Activated CD8-positive, alpha-beta memory T cell treated with anti-CD3 and anti-CD28 coated beads for 4 hours (primary cell): Measurements from ENCODE around the gene IDUA.

Experiments
- DNase-seq, 2 donors: peaks; one replicate each; pipeline ENCODE4 v3.0.0-alpha.2; 2020; ENCODE audit warnings: low read depth in 2 of 2

Gene IDUA

DNA sequence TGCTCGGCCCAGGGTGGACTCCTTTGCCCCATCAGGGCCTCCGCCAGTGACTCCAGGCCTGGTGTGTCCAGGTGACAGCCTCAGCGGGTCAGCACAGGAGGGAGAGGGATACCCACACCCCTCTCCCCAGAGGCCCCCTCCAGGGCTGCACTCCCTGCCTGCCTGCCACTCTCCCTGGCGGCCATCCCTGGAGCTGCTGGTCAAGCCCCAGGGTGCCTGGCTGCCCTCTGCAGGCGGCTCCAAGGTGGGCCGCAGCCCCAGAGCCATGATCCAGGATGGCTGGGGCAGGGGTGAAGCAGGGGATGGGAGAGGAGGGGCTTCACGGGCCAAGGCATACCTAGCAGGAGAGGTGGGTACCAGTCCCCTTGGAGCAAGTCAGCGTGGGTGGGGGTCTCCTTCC is 28.3 kb downstream of the IDUA start:
- no peak for DNase-seq

DNA sequence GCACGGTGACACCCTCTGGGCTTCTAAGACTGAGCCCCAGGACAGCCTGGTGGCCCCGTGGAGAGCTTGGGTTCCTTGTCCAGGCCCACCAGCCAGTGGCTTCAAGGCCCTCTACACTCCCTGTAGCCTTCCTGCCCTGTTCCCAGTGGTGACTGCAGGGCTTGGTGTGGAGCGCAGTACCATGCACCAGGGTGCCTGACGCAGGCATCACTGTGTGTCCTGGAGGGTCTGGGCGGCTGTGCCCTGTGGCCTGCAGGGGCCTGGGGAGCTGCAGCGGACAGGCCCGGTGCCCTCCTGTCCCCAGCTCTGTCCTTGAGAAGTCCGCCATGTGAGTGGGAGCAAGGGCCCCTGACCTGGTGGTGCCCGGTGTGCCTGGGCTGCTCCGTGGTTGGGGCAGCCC is 28.9 kb downstream of the IDUA start:
- DNase-seq, result no peak

DNA sequence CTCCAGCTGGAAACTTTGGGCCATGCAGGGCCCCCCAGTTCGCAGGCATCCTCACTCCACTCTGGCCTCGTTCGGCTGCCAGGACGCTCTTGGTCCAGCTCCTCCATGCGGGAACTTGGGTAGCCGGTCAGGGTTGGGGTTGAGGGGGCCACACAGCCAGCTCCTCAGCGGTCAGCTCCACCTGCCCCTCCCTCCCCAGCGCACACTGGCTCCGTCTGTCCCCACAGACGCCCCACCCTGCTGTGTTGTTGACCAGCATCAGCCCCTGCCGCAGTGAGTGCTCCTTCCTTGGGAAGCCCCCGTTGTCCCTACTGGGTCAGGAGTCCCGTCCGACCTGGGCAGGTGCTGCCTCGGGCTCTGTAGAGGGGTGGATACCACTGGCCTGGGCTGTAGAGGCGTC is 30.4 kb downstream of the IDUA start:
- DNase-seq, result no peak

DNA sequence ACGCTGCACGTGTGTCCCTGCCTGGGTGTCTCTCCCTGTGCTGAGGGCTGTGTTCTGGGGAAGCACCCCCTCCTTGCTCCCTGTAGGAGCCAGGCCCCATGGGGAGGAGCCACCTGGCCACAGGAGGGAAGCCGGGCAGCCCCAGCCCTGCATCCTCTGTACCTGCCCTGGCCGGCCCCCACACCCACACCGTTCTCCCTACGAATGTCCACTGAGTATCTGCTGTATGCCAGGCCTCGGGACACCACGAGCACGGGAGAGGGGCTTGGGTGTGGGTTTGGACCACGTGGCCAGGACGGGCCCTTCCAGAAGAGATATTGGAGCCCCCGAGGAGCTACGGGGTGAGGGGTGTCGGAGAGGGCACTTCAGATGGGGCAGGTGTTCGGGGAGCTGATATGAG is 30.9 kb downstream of the IDUA start:
- DNase-seq, result no peak

DNA sequence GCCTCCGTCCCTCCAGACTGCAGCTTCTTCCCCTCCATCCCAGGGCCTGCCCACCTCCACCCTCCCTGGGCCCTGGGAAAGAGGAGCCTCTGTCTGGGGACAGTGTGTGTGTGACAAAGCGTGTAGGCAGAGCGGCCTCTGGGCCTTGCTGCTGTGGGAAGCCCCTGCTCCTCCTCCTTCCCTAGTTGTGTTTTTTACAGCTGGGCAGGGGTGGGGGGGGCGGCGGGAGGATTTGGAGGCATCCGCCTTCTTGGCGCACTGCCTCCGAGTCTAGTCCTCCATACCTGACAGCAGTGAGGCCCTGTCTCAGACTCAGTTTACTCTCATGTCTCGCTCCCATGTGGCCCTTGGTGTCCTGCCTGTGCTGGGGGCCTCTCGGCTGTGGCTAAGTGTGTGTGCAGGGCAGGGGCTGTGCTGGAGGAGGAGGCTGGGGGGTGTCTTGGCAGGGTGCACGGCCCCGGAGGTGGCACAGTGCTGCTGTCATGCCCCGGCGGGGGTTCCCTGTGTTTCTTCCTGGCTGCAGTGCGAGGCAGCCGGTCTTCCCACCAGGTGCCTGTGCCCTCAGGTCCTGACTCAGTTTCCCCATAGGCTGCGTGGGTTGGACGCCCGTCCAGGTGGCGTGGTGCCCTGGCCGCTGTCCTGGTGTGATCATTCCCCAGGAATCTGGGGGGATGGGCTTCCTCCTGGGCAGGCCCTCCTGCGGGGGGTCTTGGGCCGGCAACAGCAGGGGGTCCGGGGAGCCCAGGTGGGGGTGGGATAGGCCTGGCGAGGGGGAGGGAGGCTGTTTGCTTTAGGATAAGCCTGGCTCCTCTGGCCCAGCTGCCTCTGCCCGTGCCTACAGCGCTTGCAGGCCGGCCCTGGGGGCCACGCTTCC is 31.5 kb downstream of the IDUA start:
- no peak for DNase-seq

DNA sequence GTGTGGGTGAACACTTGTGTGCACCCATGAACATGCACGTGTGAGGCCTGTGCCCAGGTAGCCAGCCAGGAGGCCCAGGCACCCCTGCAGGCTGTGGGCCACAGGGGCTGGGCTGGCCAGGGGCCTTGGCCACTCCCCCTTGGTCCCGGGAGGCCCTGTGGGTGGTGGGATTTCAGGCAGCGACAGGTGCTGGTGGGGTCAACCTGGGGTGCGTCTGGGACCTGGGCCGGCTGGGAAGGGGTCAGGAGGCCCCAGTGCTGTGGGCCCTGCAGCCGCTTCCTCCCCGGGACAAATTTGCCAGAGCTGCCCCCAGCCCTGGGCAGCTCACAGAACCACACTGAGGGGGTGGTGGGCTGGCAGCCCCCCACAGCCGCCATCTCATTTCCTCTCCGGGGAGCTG is 32.5 kb downstream of the IDUA start:
- DNase-seq, result no peak

DNA sequence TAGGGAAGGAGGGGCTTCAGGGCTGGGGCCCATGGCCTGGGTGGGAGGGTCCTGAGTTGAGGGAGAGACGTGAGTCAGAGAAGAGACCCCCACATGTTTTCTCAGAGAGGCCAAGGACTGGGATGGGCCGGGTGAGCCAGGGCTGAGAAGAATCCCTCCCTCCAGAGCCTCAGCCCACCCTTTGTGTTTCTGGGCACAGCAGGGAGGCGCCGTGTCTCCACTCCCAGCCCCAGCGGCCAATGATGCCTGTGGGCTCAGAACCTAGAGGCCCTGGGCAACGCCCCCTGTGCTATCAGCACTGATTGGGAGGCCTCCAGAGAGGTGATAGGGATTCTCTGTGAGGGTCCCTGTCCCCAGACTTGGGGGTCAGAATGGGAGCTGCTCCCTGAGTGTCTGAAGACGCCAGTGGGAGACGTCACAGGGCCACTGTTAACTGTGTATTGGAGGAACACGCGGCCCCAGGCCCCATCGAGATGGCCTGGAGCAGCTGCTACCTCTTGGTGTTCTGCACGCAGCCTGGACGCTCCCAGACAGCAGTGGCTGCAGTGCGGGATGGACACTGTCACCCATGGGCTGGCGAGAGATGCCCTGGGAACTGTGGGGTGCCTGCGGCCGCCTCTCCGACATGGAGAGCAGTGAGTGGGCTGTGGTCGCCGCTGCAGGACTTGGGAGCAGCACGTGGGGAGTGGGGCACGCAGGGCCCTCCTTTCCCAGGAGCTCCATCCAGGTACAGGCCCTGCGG is 33.1 kb downstream of the IDUA start:
- DNase-seq, result no peak

DNA sequence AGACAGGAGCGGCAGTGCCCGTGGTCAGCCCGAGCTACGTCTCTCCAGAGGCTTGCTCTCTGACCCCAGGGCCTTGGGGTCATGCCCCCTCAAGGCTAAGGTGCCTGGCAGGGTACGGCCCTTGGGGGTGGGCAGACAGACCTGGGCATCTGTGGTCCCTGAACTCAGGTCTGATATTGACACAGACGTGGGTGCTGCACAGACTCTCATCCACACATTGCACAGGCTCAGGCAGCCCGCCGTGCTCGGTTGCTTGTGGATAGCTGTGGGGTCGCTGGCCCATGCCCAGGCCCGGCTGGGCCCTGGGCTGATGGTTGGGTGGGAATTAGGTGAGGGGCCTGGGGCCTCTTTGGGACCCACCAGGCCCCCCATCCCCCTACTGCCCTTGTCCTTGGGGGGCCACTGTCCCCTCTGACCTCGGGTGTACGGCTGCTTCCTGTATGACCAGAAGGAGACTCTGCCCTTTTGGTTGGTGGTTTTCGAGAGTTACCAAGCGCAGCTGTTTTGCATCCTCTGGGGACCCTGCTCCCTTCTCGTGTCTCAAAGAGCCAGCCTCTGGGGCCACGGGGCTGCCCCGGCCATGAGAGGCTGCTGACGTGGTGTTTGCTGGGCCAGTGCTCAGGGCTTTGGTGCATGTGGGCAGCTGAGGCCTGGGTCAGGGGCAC is 34.7 kb downstream of the IDUA start:
- no peak for DNase-seq

DNA sequence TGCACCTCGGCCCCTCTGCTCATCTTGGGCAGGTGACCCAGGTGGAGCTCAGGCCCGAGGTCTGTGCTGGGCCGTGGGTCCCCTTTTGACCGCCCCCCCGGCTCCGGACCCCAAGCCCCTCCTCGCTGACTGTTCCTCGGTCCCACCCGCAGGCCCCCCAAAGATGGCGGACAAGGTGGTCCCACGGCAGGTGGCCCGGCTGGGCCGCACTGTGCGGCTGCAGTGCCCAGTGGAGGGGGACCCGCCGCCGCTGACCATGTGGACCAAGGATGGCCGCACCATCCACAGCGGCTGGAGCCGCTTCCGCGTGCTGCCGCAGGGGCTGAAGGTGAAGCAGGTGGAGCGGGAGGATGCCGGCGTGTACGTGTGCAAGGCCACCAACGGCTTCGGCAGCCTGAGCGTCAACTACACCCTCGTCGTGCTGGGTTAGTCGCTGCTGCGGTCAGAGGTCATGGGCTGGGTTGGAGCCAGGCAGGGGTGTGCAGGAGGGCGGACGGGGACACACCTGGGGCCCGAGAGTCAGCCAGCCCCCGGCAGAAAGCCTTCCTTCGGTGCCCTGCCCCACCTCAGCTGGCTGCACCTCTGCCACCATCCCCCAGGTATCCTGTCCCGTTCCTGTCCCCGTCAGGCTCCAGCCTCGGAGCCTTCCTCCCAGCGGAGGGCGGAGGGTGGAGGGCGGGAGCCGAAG is 35.4 kb downstream of the IDUA start:
- no peak for DNase-seq

DNA sequence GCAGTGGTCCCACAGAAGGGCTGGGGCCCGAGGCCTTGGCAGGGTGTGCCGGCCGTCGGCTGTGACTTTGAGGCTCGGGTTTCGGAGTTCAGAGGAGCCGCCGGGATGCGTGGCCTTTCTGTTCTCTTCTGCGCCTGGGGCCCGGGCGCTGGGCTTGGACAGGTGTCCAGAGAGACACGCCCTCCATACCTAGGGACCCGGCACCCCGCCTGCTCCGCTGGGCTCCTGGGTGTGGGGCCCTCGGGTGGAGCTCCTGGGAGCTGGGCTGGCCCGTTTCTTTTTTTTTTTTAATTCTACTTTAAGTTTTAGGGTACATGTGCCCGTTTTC is 35.9 kb downstream of the IDUA start:
- no peak for DNase-seq

DNA sequence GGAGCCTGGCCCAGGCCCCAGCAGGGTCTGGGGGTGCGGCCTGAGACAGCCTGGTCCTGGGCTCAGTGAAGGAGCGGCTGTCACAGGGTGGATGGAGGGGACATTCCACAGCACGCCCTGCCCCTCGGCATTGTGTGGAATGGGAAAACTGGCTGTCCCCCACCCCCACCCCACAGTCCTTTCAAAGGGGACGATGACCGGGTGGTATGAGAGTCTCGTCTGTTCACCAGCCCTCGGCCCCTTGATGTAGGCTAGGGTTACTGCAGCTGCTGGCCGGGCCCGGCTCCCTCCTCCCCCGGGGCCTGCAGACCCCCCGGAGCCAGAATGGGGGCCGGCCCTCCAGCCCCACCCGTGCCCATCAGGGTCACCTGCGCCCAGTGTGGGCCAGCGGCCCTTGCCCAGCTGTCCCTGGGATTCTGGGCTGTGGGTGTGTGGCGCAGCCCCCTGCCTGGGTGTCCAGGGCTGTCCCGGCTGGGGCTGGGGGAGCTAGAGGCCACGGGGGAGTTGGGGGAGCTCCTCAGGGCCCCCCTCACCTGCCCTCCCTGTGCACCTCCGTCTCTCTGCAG is 36.3 kb downstream of the IDUA start:
- no peak for DNase-seq

DNA sequence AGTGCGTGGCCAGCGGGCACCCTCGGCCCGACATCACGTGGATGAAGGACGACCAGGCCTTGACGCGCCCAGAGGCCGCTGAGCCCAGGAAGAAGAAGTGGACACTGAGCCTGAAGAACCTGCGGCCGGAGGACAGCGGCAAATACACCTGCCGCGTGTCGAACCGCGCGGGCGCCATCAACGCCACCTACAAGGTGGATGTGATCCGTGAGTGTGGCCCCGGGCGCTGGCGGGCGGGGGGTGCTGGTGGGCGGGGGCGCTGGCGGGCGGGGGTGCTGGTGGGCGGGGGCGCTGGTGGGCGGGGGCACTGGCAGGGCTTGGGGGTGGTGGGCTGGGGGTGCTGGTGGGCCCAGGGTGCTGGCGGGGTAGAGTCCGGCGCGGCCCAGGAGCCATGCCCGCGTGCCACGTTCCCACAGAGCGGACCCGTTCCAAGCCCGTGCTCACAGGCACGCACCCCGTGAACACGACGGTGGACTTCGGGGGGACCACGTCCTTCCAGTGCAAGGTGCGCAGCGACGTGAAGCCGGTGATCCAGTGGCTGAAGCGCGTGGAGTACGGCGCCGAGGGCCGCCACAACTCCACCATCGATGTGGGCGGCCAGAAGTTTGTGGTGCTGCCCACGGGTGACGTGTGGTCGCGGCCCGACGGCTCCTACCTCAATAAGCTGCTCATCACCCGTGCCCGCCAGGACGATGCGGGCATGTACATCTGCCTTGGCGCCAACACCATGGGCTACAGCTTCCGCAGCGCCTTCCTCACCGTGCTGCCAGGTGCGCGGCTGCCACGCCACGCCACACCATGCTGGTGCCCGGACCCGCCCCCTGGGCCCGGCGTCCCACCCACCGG is 37.3 kb downstream of the IDUA start:
- DNase-seq, result no peak

DNA sequence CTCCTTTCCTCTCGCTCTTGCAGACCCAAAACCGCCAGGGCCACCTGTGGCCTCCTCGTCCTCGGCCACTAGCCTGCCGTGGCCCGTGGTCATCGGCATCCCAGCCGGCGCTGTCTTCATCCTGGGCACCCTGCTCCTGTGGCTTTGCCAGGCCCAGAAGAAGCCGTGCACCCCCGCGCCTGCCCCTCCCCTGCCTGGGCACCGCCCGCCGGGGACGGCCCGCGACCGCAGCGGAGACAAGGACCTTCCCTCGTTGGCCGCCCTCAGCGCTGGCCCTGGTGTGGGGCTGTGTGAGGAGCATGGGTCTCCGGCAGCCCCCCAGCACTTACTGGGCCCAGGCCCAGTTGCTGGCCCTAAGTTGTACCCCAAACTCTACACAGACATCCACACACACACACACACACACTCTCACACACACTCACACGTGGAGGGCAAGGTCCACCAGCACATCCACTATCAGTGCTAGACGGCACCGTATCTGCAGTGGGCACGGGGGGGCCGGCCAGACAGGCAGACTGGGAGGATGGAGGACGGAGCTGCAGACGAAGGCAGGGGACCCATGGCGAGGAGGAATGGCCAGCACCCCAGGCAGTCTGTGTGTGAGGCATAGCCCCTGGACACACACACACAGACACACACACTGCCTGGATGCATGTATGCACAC is 38.2 kb downstream of the IDUA start:
- no peak for DNase-seq

DNA sequence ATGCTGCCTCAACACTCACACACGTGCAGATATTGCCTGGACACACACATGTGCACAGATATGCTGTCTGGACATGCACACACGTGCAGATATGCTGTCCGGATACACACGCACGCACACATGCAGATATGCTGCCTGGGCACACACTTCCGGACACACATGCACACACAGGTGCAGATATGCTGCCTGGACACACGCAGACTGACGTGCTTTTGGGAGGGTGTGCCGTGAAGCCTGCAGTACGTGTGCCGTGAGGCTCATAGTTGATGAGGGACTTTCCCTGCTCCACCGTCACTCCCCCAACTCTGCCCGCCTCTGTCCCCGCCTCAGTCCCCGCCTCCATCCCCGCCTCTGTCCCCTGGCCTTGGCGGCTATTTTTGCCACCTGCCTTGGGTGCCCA is 39.3 kb downstream of the IDUA start:
- DNase-seq, result no peak

DNA sequence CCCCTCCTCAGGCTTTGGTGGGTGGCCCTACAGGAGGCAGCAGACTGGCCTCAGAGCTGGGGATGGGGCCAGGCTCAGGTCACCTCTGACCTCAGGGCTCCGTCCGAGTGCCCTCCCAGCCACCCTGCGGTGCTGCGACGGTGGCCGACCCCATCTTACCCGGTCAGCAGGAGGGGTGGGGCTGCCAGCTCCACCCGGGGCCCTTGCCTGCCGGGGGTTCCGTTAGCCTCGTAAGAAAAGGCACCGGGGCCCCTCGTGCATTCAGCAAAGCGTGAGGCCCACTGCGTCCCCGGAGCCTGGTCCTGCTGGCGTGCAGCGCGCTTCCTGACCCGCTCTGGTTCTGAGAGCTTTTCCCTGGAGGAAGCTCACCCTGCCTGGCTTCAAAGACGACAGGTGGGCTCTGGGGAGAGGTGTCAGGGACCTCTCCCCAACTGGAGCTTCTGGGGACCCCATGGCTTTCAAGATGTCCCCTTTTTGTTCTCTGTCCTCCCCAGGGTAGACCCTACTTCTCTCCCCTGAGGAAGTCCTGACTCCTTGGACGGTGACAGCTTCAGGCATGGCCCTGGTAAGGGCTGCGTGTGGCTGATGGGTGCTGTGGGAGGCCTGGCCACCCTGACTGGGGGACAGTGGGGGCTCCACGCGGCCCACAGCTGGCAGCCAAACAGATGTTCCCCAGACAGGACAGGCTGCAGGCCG is 40.5 kb downstream of the IDUA start:
- DNase-seq, result no peak

DNA sequence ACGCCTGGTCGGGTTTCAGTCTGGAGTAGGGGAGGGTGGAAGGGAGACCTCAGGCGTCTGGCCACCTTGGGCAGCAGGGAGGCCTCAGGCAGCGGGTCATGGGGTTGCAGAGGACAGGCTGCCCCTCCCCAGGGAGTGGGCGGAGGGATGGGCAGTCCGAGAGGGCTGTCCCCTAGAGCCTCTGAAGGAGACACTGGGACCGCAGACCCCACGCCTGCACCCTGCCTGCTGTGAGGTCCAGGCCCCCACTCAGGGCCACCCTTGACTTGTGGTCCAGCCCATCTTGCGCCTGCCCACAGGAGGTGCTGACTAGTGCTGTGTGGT is 41.0 kb downstream of the IDUA start:
- DNase-seq, result no peak

DNA sequence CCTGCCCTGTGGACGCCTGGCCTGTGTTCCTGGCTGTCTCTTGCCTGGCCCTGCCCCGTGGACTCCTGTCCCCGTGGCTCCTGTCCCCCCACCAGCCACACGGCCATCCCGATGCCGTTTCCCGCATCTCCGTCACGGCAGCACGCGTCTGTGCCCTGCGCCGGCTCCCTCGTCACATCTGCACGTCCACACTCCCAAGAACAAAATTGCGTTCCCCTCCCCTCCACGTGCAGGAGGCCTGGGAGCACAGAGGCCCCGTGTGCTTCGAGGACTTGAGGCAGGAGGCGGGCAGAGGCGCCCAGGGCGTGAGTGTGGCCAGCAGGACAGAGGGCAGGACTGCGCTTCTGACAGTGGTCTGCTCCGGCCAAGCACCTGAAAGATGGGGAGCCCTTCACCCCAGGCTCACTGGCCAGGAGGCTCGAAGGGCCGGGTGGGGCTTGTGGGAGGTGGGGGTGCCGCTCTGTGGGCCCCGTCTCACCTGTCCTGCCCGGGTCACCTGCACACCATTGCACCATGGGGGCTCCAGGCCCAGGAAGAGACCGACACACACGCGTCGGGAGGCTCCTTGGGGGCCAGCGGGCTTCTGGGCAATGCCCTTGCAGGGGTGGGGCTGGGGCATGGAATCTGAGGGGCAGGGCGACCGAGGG is 41.9 kb downstream of the IDUA start:
- no peak for DNase-seq

DNA sequence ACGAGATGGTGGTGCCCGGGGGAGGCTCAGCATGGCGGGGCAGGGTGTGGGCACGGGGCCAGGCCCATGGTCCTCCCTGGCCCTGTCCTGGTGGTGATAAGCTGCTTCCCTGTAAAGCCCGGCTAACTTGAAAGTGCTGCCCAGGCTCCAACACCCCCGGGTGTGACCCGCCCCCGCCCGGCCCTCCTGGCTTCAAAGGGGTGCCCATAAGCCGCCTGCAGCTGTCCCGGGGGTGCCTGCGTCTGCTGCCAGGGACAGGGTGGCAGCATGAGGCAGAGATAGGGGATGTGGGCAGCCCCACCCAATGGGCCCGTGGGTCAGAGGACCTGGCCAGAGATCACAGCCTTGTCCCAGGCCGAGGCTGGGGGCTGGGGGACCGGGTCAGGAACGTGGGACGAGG is 42.7 kb downstream of the IDUA start:
- DNase-seq, result no peak

DNA sequence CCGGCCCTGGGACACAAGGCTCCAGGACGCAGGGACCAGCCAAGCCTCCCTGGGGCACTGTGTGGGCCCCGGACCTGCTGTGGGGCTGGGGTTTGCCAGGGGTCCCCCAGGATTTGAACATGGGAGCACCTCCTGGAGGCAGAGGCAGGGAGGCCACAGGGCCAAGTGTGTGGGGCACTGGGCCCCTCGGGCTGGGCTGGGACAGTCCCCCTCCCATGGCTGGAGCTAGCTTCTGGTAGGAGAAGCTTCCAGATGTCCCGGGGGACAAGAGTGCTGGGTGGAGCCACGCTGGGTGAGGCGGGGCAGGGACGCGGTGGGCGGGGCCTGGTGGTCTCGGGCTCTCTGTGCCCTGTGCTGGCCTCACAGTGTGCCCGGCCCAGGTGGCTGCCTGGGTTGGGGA is 43.2 kb downstream of the IDUA start:
- DNase-seq, result no peak

DNA sequence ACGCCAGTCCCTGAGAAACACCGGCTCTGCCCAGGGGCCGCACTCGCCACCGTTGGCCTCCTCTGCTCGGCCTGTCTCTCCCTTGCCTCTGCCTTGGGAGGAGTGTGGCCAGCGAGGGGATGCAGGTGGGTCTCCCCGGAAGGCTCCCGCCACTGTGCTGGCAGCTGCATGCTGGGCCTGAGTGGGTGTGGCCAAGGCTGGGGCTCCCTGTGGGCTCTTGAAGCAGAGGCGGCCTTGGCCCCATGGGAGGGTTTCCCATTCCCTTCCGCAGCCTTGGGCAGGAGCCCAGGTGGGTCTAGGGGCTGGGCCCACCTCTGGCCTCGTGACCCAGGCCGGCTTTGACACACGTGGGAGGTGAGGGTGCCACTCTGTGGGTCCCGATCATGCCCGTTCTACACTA is 43.7 kb downstream of the IDUA start:
- DNase-seq, result no peak
